Adrenal gland (tissue), 5 donors: ENCODE measurements around the gene STK31.

ENCODE experiments used
- POLR2A ChIP-seq, 2 donors: fragments of 450-650 bp; IDR thresholded peaks; one replicate each; pipeline ENCODE4 v1.6.1; 2017; ENCODE audit warnings: antibody characterized with exemption in 2 of 2, mild to moderate bottlenecking in 2 of 2, moderate library complexity in 1 of 2
- TF ChIP-seq, protein P1 (sequence below), 6 experiments: fragments of 450-650 bp in 4 of 6; fragments of 200-600 bp in 2 of 6; sonication (generic) in 1 of 6; IDR thresholded peaks; 1 replicate in 5 of 6; 2 replicates in 1 of 6; pipeline versions ENCODE4 v1.5.1 to v1.8.0; 2016 to 2021; ENCODE audit warnings: antibody characterized with exemption in 6 of 6, mild to moderate bottlenecking in 2 of 6, moderate library complexity in 1 of 6
- donor health status: DM: no; HTN: no; CAD: no.

DNA sequence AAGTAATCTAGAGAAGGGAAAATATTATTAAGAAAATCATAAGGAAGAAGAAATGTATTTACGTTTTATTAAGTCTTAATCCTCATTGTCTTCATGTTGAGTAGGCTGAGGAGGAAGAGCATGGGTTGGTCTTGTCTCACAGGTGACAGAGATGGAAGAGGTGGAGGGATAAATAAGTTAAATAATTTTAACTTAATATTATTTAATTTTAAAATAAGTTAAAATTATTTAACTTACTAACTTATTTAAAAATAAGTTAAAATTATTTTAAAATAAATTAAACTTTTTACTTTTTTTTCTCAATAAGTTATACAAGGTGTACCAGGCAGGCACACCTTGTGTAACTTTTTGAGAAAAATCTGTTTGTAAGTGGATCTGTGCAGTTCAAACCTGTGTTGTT is 36.6 kb downstream of the STK31 start:
- TF ChIP-seq, protein P1, sequence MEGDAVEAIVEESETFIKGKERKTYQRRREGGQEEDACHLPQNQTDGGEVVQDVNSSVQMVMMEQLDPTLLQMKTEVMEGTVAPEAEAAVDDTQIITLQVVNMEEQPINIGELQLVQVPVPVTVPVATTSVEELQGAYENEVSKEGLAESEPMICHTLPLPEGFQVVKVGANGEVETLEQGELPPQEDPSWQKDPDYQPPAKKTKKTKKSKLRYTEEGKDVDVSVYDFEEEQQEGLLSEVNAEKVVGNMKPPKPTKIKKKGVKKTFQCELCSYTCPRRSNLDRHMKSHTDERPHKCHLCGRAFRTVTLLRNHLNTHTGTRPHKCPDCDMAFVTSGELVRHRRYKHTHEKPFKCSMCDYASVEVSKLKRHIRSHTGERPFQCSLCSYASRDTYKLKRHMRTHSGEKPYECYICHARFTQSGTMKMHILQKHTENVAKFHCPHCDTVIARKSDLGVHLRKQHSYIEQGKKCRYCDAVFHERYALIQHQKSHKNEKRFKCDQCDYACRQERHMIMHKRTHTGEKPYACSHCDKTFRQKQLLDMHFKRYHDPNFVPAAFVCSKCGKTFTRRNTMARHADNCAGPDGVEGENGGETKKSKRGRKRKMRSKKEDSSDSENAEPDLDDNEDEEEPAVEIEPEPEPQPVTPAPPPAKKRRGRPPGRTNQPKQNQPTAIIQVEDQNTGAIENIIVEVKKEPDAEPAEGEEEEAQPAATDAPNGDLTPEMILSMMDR (IDR thresholded peaks at IDR 0.05), result no peak
- no peak for TF ChIP-seq POLR2A (IDR thresholded peaks at IDR 0.05)
